ENCODE data around the gene CNDP1.
A peak's percentile ranks its signal among the peaks of the same experiment; 100 is the strongest.

The CNDP1 gene

DNA sequence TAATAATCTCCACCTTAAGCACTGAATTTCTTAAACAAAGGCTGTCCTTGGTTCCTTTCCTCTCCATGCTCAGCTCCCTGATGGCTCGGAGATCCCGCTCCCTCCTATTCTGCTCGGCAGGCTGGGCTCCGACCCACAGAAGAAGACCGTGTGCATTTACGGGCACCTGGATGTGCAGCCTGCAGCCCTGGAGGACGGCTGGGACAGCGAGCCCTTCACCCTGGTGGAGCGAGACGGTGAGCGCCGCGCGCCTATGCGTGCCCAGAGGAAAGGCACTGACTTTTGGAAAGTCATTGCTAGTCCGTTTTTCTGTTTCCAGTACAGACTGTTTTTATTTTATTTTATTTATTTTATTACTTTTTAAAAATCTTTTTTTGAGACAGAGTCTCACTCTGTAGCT lies 28.5 kb upstream of the CNDP1 start:
- H3K27me3 ChIP-seq (replicated peaks in 2 of 5; ENCODE audit: control insufficient read depth in 4 of 5, insufficient read depth in 5 of 5, low read length in 4 of 5), result no peaks in the 10 kb centered on the region
- H3K4me3 ChIP-seq (ENCODE audit: control insufficient read depth in 1 of 7, extremely low read depth in 1 of 7, insufficient read depth in 4 of 7, low read depth in 2 of 7, low read length in 6 of 7), result no peak overlapping the region
- DNase-seq, result no peak
- peaks cover 0 to 11% (median 0%) of the 10 kb centered on the region in 4 experiments for H3K4me1 ChIP-seq (ENCODE audit: control extremely low read depth in 1 of 4, control insufficient read depth in 4 of 4, insufficient read depth in 4 of 4, low read length in 3 of 4)
- CTCF ChIA-PET, result interaction anchor here (0.6 to 1.7 kb wide), 4 partner anchors 9 to 93 kb away, joined by 3 to 4 read pairs (median 4); partner anchors contain the start of gene CNDP2
- peaks cover 17 to 85% (median 69%) of the 10 kb centered on the region in 4 experiments for H3K36me3 ChIP-seq (ENCODE audit: control insufficient read depth in 4 of 4, insufficient read depth in 4 of 4, low read length in 3 of 4)
- no peak overlapping the region for H3K27ac ChIP-seq (ENCODE audit: insufficient read depth in 1 of 2, low read depth in 1 of 2, low read length in 2 of 2, poor library complexity in 1 of 2, severe bottlenecking in 2 of 2)
- POLR2A ChIA-PET, result no interaction called here
- H3K9me3 ChIP-seq (ENCODE audit: control extremely low read depth in 1 of 5, control insufficient read depth in 4 of 5, insufficient read depth in 2 of 5, low read depth in 1 of 5, low read length in 4 of 5), result no peaks in the 10 kb centered on the region
- WGBS (ENCODE audit: insufficient coverage), result 100% methylated on average over 4 of the region's 16 CpGs

DNA sequence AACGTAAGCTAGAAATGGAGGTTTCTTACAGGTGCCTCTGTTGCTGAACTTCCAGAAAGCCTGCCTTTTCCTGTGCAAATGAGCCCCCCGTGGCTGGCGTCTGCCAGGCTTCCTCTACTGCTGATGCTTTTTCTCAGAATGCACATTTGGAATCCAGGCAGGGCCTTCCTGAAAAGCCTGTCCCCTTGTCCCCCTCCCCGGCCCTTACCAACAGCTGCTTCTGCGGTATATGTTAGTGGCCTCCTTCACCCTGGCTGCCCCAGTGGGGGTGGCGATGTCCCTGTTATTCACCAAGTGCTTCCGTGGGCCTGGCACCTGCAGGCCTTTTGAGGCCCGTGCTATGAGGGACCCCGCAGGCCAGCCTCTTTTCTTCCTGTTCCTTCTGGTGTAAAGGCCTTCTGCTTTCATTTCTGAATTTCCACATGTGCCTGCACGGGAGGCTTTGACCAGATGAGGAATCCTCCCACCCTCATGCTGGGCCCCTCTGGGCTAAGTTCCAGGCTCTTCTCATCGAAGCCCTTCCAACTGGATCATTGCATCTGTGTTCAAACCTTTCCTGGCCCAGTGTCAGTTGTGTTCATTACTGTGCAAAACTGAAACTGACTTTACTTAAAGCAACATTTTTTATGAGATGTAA lies 27.7 kb upstream of the CNDP1 start:
- CTCF ChIA-PET, result interaction anchor here (1.3 kb wide), 1 partner anchor 10 kb away, joined by 3 read pairs; the partner anchor contains the start of gene CNDP2
- Histone ChIP-seq H3K4me3 (ENCODE audit: control insufficient read depth in 1 of 7, extremely low read depth in 1 of 7, insufficient read depth in 4 of 7, low read depth in 2 of 7, low read length in 6 of 7) (no peak overlapping the region), H3K27ac (ENCODE audit: insufficient read depth in 1 of 2, low read depth in 1 of 2, low read length in 2 of 2, poor library complexity in 1 of 2, severe bottlenecking in 2 of 2) (peak overlapping the region in 1 of 2 experiments; percentile 51), H3K4me1 (ENCODE audit: control extremely low read depth in 1 of 4, control insufficient read depth in 4 of 4, insufficient read depth in 4 of 4, low read length in 3 of 4) (peaks cover 0 to 11% (median 0%) of the 10 kb centered on the region in 4 experiments), H3K9me3 (ENCODE audit: control extremely low read depth in 1 of 5, control insufficient read depth in 4 of 5, insufficient read depth in 2 of 5, low read depth in 1 of 5, low read length in 4 of 5) (no peaks in the 10 kb centered on the region), H3K27me3 (replicated peaks in 2 of 5; ENCODE audit: control insufficient read depth in 4 of 5, insufficient read depth in 5 of 5, low read length in 4 of 5) (no peaks in the 10 kb centered on the region), H3K36me3 (ENCODE audit: control insufficient read depth in 4 of 4, insufficient read depth in 4 of 4, low read length in 3 of 4) (peaks cover 12 to 86% (median 70%) of the 10 kb centered on the region in 4 experiments)
- peak in 2 of 3 donors; percentile 55 for DNase-seq
- 70% methylated on average over 8 of the region's 11 CpGs for WGBS (ENCODE audit: insufficient coverage)
- POLR2A ChIA-PET, result no interaction called here

DNA sequence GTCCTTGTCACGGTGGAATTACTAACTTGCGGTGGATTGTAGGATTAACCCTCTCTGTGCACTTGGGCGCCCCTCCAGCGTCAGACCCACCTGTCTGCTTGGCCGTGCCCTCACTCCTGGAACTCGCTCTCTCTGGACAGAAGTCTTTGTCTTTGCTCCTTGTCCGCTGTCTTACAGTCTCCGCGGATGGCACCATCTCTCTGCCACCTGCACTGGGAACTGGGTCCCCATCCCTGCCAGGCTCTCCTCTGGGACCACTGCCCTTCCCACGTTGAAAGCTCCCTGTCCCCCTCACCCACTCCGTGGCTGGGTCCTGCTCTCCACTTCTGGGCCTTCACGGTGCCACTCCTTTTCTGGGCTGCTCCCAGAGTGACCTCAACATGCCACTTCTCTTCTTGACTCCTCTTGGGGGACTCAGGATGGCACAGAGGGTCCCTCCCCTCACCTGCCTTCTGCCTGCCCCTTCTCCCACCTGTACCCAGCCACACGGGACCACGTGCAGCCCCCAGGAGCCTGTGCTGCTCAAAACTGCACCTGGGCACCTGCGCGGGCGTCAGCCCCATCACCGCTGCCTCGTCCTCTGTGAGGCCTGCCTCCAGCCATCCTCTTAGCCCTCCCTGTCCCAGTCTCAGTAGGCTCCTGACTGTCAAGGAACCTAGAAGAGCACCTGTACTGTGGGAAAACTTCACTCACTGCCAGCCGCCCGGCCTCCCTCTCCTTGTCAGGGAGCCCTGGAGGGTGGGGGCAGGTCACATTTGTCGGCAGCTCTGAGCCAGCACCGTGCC lies 27.0 kb upstream of the CNDP1 start:
- Histone ChIP-seq H3K27ac (ENCODE audit: insufficient read depth in 1 of 2, low read depth in 1 of 2, low read length in 2 of 2, poor library complexity in 1 of 2, severe bottlenecking in 2 of 2) (peak overlapping the region in 1 of 2 experiments; percentile 51), H3K36me3 (ENCODE audit: control insufficient read depth in 4 of 4, insufficient read depth in 4 of 4, low read length in 3 of 4) (peaks cover 9 to 89% (median 73%) of the 10 kb centered on the region in 4 experiments), H3K9me3 (ENCODE audit: control extremely low read depth in 1 of 5, control insufficient read depth in 4 of 5, insufficient read depth in 2 of 5, low read depth in 1 of 5, low read length in 4 of 5) (no peaks in the 10 kb centered on the region), H3K27me3 (replicated peaks in 2 of 5; ENCODE audit: control insufficient read depth in 4 of 5, insufficient read depth in 5 of 5, low read length in 4 of 5) (no peaks in the 10 kb centered on the region), H3K4me3 (ENCODE audit: control insufficient read depth in 1 of 7, extremely low read depth in 1 of 7, insufficient read depth in 4 of 7, low read depth in 2 of 7, low read length in 6 of 7) (no peak overlapping the region), H3K4me1 (ENCODE audit: control extremely low read depth in 1 of 4, control insufficient read depth in 4 of 4, insufficient read depth in 4 of 4, low read length in 3 of 4) (peaks cover 0 to 11% (median 0%) of the 10 kb centered on the region in 4 experiments)
- CTCF ChIA-PET, result interaction anchor here (1.2 kb wide), 1 partner anchor 44 kb away, joined by 4 read pairs; no protein-coding TSS in a partner anchor
- DNase-seq, result no peak
- 89% methylated on average over 16 of the region's 23 CpGs for WGBS (ENCODE audit: insufficient coverage)
- POLR2A ChIA-PET, result no interaction called here

DNA sequence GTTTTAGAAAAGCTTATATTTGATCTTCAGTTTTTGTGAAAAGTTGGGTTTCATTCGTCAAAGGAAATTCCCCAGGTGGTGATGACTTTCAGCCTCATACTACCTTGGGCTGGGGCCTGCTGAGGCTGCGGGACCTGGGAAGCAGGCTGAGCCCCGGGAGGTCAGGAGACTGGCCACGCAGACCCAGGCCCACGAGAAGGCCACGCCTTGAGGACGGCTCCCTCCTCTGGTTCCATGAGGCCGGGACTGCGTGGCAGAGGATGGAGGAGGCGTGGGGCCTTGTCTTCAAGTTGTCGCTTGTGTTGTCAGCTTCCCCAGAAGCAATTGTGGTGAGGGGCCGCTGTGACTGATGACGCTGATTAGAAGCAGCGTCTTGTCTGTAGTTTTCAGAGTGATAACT lies 26.4 kb upstream of the CNDP1 start:
- no peak for DNase-seq
- ChIA-PET POLR2A (no interaction called here), CTCF (interaction anchor here (1.2 kb wide), 1 partner anchor 44 kb away, joined by 4 read pairs; no protein-coding TSS in a partner anchor)
- peaks cover 0 to 11% (median 0%) of the 10 kb centered on the region in 4 experiments for H3K4me1 ChIP-seq (ENCODE audit: control extremely low read depth in 1 of 4, control insufficient read depth in 4 of 4, insufficient read depth in 4 of 4, low read length in 3 of 4)
- H3K4me3 ChIP-seq (ENCODE audit: control insufficient read depth in 1 of 7, extremely low read depth in 1 of 7, insufficient read depth in 4 of 7, low read depth in 2 of 7, low read length in 6 of 7), result no peak overlapping the region
- H3K9me3 ChIP-seq (ENCODE audit: control extremely low read depth in 1 of 5, control insufficient read depth in 4 of 5, insufficient read depth in 2 of 5, low read depth in 1 of 5, low read length in 4 of 5), result no peaks in the 10 kb centered on the region
- 98% methylated on average over 14 of the region's 14 CpGs for WGBS (ENCODE audit: insufficient coverage)
- peaks cover 9 to 89% (median 73%) of the 10 kb centered on the region in 4 experiments for H3K36me3 ChIP-seq (ENCODE audit: control insufficient read depth in 4 of 4, insufficient read depth in 4 of 4, low read length in 3 of 4)
- no peaks in the 10 kb centered on the region for H3K27me3 ChIP-seq (replicated peaks in 2 of 5; ENCODE audit: control insufficient read depth in 4 of 5, insufficient read depth in 5 of 5, low read length in 4 of 5)
- no peak overlapping the region for H3K27ac ChIP-seq (ENCODE audit: insufficient read depth in 1 of 2, low read depth in 1 of 2, low read length in 2 of 2, poor library complexity in 1 of 2, severe bottlenecking in 2 of 2)

DNA sequence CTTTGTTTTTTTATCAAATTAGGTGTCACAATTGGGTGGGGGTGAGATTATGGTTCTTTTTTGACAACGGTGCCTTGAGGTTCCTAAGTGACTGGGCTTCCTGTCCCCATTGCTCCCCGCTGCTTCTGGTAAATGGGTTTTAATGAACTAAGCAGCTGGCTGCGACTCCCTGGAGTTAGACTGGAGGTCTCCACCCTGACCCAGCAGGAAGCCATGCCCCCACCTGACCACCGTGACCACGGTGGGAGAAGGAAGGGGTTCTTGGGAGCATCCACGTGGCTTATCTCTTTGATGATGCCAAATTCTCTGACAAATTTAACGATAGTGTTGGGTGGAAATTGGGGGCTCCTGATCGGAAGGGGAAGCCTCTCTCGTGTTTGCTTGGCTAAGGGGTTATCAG lies 25.9 kb upstream of the CNDP1 start:
- H3K36me3 ChIP-seq (ENCODE audit: control insufficient read depth in 4 of 4, insufficient read depth in 4 of 4, low read length in 3 of 4), result peaks cover 6 to 90% (median 73%) of the 10 kb centered on the region in 4 experiments
- 87% methylated on average over 8 of the region's 9 CpGs for WGBS (ENCODE audit: insufficient coverage)
- peaks cover 0 to 11% (median 0%) of the 10 kb centered on the region in 4 experiments for H3K4me1 ChIP-seq (ENCODE audit: control extremely low read depth in 1 of 4, control insufficient read depth in 4 of 4, insufficient read depth in 4 of 4, low read length in 3 of 4)
- POLR2A ChIA-PET, result no interaction called here
- CTCF ChIA-PET, result interaction anchor here (1.2 kb wide), 1 partner anchor 43 kb away, joined by 4 read pairs; no protein-coding TSS in a partner anchor
- no peaks in the 10 kb centered on the region for H3K9me3 ChIP-seq (ENCODE audit: control extremely low read depth in 1 of 5, control insufficient read depth in 4 of 5, insufficient read depth in 2 of 5, low read depth in 1 of 5, low read length in 4 of 5)
- H3K27me3 ChIP-seq (replicated peaks in 2 of 5; ENCODE audit: control insufficient read depth in 4 of 5, insufficient read depth in 5 of 5, low read length in 4 of 5), result no peaks in the 10 kb centered on the region
- H3K27ac ChIP-seq (ENCODE audit: insufficient read depth in 1 of 2, low read depth in 1 of 2, low read length in 2 of 2, poor library complexity in 1 of 2, severe bottlenecking in 2 of 2), result no peak overlapping the region
- H3K4me3 ChIP-seq (ENCODE audit: control insufficient read depth in 1 of 7, extremely low read depth in 1 of 7, insufficient read depth in 4 of 7, low read depth in 2 of 7, low read length in 6 of 7), result no peak overlapping the region
- DNase-seq, result no peak

DNA sequence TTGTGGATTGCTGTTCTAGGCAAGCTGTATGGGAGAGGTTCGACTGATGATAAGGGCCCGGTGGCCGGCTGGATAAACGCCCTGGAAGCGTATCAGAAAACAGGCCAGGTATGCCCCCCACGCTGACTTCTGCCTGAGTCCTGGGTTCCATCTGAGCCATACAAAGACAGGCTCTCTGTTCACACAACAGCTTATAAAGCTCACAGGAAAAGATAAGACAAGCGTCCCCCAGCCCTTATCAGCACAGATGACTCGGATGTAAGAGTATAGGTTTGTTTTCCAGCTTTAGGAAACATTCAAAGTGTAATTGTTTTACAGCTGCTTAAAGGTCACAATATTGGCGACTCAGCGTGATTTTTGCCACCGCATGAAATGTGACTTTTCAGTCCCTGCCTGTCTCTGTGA lies 25.5 kb upstream of the CNDP1 start:
- POLR2A ChIA-PET, result no interaction called here
- H3K36me3 ChIP-seq (ENCODE audit: control insufficient read depth in 4 of 4, insufficient read depth in 4 of 4, low read length in 3 of 4), result peaks cover 3 to 90% (median 75%) of the 10 kb centered on the region in 4 experiments
- H3K4me1 ChIP-seq (ENCODE audit: control extremely low read depth in 1 of 4, control insufficient read depth in 4 of 4, insufficient read depth in 4 of 4, low read length in 3 of 4), result peaks cover 0 to 11% (median 0%) of the 10 kb centered on the region in 4 experiments
- CTCF ChIA-PET, result interaction anchor here (1.7 kb wide), 1 partner anchor 11 kb away, joined by 4 read pairs; no protein-coding TSS in a partner anchor
- 98% methylated on average over 10 of the region's 11 CpGs for WGBS (ENCODE audit: insufficient coverage)
- no peaks in the 10 kb centered on the region for H3K9me3 ChIP-seq (ENCODE audit: control extremely low read depth in 1 of 5, control insufficient read depth in 4 of 5, insufficient read depth in 2 of 5, low read depth in 1 of 5, low read length in 4 of 5)
- no peak overlapping the region for H3K27ac ChIP-seq (ENCODE audit: insufficient read depth in 1 of 2, low read depth in 1 of 2, low read length in 2 of 2, poor library complexity in 1 of 2, severe bottlenecking in 2 of 2)
- no peak overlapping the region for H3K4me3 ChIP-seq (ENCODE audit: control insufficient read depth in 1 of 7, extremely low read depth in 1 of 7, insufficient read depth in 4 of 7, low read depth in 2 of 7, low read length in 6 of 7)
- no peak for DNase-seq
- H3K27me3 ChIP-seq (replicated peaks in 2 of 5; ENCODE audit: control insufficient read depth in 4 of 5, insufficient read depth in 5 of 5, low read length in 4 of 5), result no peaks in the 10 kb centered on the region
